K562 (cell line): ENCODE data around the gene CD68. TPM values are rescaled to one million over a fixed set of nuclear protein-coding genes. Genes with fewer than 3 reads are reported as not detected.

Experiments
- DACH1 ChIP-seq: fragments of 450-650 bp; IDR thresholded peaks from 2 replicates; pipeline ENCODE4 v1.6.1; 2018; ENCODE audit not compliant: partially characterized antibody
- GABPA ChIP-seq: fragments of 200-800 bp; sonication (Bioruptor generic); conservative IDR thresholded peaks from 2 replicates; pipeline ENCODE4 v1.6.1; 2016; ENCODE audit warnings: low read depth, missing genetic modification characterization, missing compliant biosample characterization
- HES1 ChIP-seq: fragments of 450-650 bp; IDR thresholded peaks from 2 replicates; pipeline ENCODE4 v1.6.1; 2016; ENCODE audit warnings: low read depth, mild to moderate bottlenecking, moderate library complexity
- IRF2 ChIP-seq: sonication (generic); formaldehyde crosslinking; IDR thresholded peaks from 2 replicates; pipeline ENCODE4 v1.8.1; 2022; ENCODE audit warnings: mild to moderate bottlenecking, missing genetic modification reagents
- KDM5B ChIP-seq: fragments of 200-600 bp; sonication (generic); IDR thresholded peaks from 2 replicates; pipeline ENCODE4 v1.6.1; 2012; ENCODE audit warnings: low read depth, mild to moderate bottlenecking, moderate library complexity, low read length, control low read depth, inconsistent platforms; ENCODE audit not compliant: insufficient replicate concordance
- LARP7 ChIP-seq: fragments of 450-650 bp; IDR thresholded peaks from 2 replicates; pipeline ENCODE4 v1.6.1; 2016
- MITF ChIP-seq: IDR thresholded peaks from 2 replicates; pipeline ENCODE4 v1.6.1; 2014; ENCODE audit warnings: antibody characterized with exemption
- PHF20 ChIP-seq: fragments of 450-650 bp; IDR thresholded peaks from 2 replicates; pipeline ENCODE4 v1.6.1; 2018; ENCODE audit not compliant: partially characterized antibody
- POLR2AphosphoS5 ChIP-seq: IDR thresholded peaks from 2 replicates; pipeline ENCODE4 v1.6.1; 2011; ENCODE audit warnings: mild to moderate bottlenecking, low read depth, low read length, moderate library complexity; ENCODE audit not compliant: control insufficient read depth, insufficient read depth
- RFX5 ChIP-seq: IDR thresholded peaks from 2 replicates; pipeline ENCODE4 v1.6.1; 2011; ENCODE audit warnings: low read depth, mild to moderate bottlenecking, improper control_type of control experiment, low read length
- ZNF212 ChIP-seq: fragments of 450-650 bp; formaldehyde crosslinking; IDR thresholded peaks from 2 replicates; pipeline ENCODE4 v1.4.0; 2020; ENCODE audit warnings: mild to moderate bottlenecking
- ZNF41 ChIP-seq: fragments of 250-450 bp; sonication (Bioruptor Pico); conservative IDR thresholded peaks from 2 replicates; pipeline ENCODE4 v1.4.0; 2020; ENCODE audit warnings: mild to moderate bottlenecking
- polyA plus RNA-seq, 8 experiments: library from polyadenylated mRNA; depleted of rRNA in 4 of 8; stranded (reverse) in 5 of 8; unstranded in 3 of 8; fragments of >200 nt; fragmentation: Nextera tagmentation in 2 of 8; fragmentation: Illumina TruSeq in 1 of 8; extraction: Ambion mirVana in 2 of 8; extraction: Trizol in 1 of 8; gene quantifications; 2 replicates each; pipeline versions ENCODE4 v1.2.1 to v1.2.3, GENCODE V29; 2011 to 2014; ENCODE audit warnings: inconsistent platforms in 1 of 8, missing spikeins in 1 of 8
- total RNA-seq, 7 experiments: library from RNA; depleted of rRNA in 6 of 7; stranded (reverse); fragments of >200 nt in 6 of 7; fragmentation: Illumina TruSeq in 2 of 7; extraction: Trizol in 2 of 7; gene quantifications; 2 replicates each; pipeline versions ENCODE4 v1.2.1 to v1.2.3, GENCODE V29; 2011 to 2021; ENCODE audit warnings: low replicate concordance in 1 of 7
- TF ChIP-seq, protein P1 (sequence below): fragments of 450-650 bp; IDR thresholded peaks from 2 replicates; pipeline ENCODE4 v1.6.1; 2018; ENCODE audit not compliant: partially characterized antibody
- TF ChIP-seq, protein P2 (sequence below): fragments of 200-800 bp; sonication (Bioruptor generic); IDR thresholded peaks from 2 replicates; pipeline ENCODE4 v1.6.1; 2017; ENCODE audit warnings: missing genetic modification characterization, missing compliant biosample characterization
- TF ChIP-seq, protein P3 (sequence below): sonication (generic); formaldehyde crosslinking; IDR thresholded peaks from 2 replicates; pipeline ENCODE4 v1.8.0; 2023; ENCODE audit warnings: mild to moderate bottlenecking, missing genetic modification reagents

CD68 gene
- total and polyA plus RNA-seq, 9 of the 15 experiments (the other 6 are each of a cell fraction or from before 2014, with no cell fraction given): 28.2 to 89.8 (median 37.7) TPM

DNA sequence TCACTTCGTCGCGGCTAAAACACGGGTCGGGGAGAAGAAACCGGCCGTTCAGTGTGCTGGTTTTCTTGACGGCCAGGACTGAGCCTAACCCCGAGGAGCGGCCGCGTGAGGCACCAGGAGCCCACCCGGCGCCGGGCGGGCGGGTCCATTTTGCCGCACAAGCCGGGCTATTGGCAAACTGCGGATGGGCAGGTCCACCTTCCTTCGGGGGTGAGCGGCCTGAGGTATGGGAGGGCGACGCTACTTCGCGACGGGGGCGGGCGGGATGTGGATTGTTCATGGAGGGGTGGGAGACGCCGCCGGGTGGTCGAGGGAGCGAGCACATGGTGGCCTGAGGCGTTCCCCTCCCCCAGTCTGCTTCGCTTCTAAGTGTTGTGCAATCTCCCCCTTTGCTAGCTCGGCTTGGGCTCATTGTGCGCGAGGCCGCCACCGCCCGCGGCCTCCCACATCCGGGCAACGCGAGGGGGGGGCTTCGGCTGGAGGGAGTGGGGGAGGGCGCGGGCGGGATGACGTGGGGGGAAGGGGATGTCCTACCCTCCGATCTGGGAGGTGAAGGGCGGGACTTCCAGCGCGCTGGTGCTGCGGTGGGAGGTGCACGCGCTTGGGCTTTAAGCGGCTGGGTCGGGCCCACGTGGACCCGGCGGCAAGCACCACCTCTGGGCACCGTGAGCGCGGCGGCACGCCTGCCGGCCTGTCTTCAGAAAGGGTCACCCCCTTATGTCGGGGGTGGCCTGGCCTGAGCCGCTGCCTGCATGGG lies 5.9 kb upstream of the CD68 start (continued):
- no peak for TF ChIP-seq MITF
- peak; percentile 81 for TF ChIP-seq GABPA (tag)
- TF ChIP-seq LARP7: no peak
- TF ChIP-seq, protein P1, sequence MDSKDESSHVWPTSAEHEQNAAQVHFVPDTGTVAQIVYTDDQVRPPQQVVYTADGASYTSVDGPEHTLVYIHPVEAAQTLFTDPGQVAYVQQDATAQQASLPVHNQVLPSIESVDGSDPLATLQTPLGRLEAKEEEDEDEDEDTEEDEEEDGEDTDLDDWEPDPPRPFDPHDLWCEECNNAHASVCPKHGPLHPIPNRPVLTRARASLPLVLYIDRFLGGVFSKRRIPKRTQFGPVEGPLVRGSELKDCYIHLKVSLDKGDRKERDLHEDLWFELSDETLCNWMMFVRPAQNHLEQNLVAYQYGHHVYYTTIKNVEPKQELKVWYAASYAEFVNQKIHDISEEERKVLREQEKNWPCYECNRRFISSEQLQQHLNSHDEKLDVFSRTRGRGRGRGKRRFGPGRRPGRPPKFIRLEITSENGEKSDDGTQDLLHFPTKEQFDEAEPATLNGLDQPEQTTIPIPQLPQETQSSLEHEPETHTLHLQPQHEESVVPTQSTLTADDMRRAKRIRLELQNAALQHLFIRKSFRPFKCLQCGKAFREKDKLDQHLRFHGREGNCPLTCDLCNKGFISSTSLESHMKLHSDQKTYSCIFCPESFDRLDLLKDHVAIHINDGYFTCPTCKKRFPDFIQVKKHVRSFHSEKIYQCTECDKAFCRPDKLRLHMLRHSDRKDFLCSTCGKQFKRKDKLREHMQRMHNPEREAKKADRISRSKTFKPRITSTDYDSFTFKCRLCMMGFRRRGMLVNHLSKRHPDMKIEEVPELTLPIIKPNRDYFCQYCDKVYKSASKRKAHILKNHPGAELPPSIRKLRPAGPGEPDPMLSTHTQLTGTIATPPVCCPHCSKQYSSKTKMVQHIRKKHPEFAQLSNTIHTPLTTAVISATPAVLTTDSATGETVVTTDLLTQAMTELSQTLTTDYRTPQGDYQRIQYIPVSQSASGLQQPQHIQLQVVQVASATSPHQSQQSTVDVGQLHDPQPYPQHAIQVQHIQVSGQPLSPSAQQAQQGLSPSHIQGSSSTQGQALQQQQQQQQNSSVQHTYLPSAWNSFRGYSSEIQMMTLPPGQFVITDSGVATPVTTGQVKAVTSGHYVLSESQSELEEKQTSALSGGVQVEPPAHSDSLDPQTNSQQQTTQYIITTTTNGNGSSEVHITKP: peak; percentile 96
- TF ChIP-seq, protein P2, sequence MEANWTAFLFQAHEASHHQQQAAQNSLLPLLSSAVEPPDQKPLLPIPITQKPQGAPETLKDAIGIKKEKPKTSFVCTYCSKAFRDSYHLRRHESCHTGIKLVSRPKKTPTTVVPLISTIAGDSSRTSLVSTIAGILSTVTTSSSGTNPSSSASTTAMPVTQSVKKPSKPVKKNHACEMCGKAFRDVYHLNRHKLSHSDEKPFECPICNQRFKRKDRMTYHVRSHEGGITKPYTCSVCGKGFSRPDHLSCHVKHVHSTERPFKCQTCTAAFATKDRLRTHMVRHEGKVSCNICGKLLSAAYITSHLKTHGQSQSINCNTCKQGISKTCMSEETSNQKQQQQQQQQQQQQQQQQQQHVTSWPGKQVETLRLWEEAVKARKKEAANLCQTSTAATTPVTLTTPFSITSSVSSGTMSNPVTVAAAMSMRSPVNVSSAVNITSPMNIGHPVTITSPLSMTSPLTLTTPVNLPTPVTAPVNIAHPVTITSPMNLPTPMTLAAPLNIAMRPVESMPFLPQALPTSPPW (CRISPR knock-in tag): peak; percentile 99
- TF ChIP-seq ZNF212 (CRISPR knock-in tag): no peak
- TF ChIP-seq KDM5B: peak; percentile 33
- no peak for TF ChIP-seq PHF20
- TF ChIP-seq IRF2 (CRISPR knock-in tag): no peak
- TF ChIP-seq HES1: no peak
- TF ChIP-seq ZNF41 (CRISPR knock-in tag): no peak
- TF ChIP-seq POLR2AphosphoS5: peak; percentile 66; the same call in 1 of the 2 replicates
- TF ChIP-seq DACH1: peak; percentile 19
- no peak for TF ChIP-seq RFX5
- TF ChIP-seq, protein P3, sequence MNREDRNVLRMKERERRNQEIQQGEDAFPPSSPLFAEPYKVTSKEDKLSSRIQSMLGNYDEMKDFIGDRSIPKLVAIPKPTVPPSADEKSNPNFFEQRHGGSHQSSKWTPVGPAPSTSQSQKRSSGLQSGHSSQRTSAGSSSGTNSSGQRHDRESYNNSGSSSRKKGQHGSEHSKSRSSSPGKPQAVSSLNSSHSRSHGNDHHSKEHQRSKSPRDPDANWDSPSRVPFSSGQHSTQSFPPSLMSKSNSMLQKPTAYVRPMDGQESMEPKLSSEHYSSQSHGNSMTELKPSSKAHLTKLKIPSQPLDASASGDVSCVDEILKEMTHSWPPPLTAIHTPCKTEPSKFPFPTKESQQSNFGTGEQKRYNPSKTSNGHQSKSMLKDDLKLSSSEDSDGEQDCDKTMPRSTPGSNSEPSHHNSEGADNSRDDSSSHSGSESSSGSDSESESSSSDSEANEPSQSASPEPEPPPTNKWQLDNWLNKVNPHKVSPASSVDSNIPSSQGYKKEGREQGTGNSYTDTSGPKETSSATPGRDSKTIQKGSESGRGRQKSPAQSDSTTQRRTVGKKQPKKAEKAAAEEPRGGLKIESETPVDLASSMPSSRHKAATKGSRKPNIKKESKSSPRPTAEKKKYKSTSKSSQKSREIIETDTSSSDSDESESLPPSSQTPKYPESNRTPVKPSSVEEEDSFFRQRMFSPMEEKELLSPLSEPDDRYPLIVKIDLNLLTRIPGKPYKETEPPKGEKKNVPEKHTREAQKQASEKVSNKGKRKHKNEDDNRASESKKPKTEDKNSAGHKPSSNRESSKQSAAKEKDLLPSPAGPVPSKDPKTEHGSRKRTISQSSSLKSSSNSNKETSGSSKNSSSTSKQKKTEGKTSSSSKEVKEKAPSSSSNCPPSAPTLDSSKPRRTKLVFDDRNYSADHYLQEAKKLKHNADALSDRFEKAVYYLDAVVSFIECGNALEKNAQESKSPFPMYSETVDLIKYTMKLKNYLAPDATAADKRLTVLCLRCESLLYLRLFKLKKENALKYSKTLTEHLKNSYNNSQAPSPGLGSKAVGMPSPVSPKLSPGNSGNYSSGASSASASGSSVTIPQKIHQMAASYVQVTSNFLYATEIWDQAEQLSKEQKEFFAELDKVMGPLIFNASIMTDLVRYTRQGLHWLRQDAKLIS (CRISPR knock-in tag): peak; percentile 6; the same call in 1 of the 2 replicates
